ENCODE measurements around the gene COL18A1.

Gene COL18A1

GRCh38 chr21:45479691-45480675 lies 75.0 kb downstream of the COL18A1 start:
- DNase-seq (ENCODE audit: low spot score) = no peak

- DNase-seq (ENCODE audit: low spot score) = no peak
Measured at GRCh38 chr21:45480701-45481500, 75.9 kb downstream of the COL18A1 start.

- no peak for DNase-seq (ENCODE audit: low spot score)
Measured at GRCh38 chr21:45481566-45481965, 76.6 kb downstream of the COL18A1 start.

GRCh38 chr21:45481977-45482898 lies 77.3 kb downstream of the COL18A1 start:
- no peak for DNase-seq (ENCODE audit: low spot score)

- DNase-seq (ENCODE audit: low spot score) = peak; percentile 56
Measured at GRCh38 chr21:45482899-45483821, 78.2 kb downstream of the COL18A1 start.

GRCh38 chr21:45484318-45484717 lies 79.4 kb downstream of the COL18A1 start:
- no peak for DNase-seq (ENCODE audit: low spot score)

- DNase-seq (ENCODE audit: low spot score) = no peak
Measured at GRCh38 chr21:45485686-45486442, 80.9 kb downstream of the COL18A1 start.

- DNase-seq (ENCODE audit: low spot score) = no peak
Measured at GRCh38 chr21:45486443-45487160, 81.6 kb downstream of the COL18A1 start.

GRCh38 chr21:45487161-45487806 lies 82.3 kb downstream of the COL18A1 start:
- DNase-seq (ENCODE audit: low spot score) = no peak

- DNase-seq (ENCODE audit: low spot score) = no peak
Measured at GRCh38 chr21:45487891-45488600, 83.1 kb downstream of the COL18A1 start.

GRCh38 chr21:45488931-45489721 lies 84.2 kb downstream of the COL18A1 start:
- DNase-seq (ENCODE audit: low spot score) = no peak

GRCh38 chr21:45489722-45489982 lies 84.7 kb downstream of the COL18A1 start:
- DNase-seq (ENCODE audit: low spot score) = no peak

GRCh38 chr21:45490049-45490731 lies 85.2 kb downstream of the COL18A1 start:
- no peak for DNase-seq (ENCODE audit: low spot score)

- DNase-seq (ENCODE audit: low spot score) = no peak
Measured at GRCh38 chr21:45491056-45491455, 86.1 kb downstream of the COL18A1 start.

GRCh38 chr21:45491623-45492022 lies 86.7 kb downstream of the COL18A1 start:
- DNase-seq (ENCODE audit: low spot score) = no peak

- DNase-seq (ENCODE audit: low spot score) = no peak
Measured at GRCh38 chr21:45492765-45493164, 87.8 kb downstream of the COL18A1 start.
